CD4-positive, alpha-beta T cell treated with Interferon alpha-2 for 1 hour (primary cell): Measurements from ENCODE around the gene GRIN1.
"Not testable (repeated sequence)": the region's sequence is repeated elsewhere in the genome, so short reads cannot be mapped to it uniquely, and the experiment has no call there.

Experiments
- DNase-seq, 2 donors: peaks; one replicate each; pipeline ENCODE4 v3.0.0-alpha.2; 2020 to 2022

Gene GRIN1

DNA sequence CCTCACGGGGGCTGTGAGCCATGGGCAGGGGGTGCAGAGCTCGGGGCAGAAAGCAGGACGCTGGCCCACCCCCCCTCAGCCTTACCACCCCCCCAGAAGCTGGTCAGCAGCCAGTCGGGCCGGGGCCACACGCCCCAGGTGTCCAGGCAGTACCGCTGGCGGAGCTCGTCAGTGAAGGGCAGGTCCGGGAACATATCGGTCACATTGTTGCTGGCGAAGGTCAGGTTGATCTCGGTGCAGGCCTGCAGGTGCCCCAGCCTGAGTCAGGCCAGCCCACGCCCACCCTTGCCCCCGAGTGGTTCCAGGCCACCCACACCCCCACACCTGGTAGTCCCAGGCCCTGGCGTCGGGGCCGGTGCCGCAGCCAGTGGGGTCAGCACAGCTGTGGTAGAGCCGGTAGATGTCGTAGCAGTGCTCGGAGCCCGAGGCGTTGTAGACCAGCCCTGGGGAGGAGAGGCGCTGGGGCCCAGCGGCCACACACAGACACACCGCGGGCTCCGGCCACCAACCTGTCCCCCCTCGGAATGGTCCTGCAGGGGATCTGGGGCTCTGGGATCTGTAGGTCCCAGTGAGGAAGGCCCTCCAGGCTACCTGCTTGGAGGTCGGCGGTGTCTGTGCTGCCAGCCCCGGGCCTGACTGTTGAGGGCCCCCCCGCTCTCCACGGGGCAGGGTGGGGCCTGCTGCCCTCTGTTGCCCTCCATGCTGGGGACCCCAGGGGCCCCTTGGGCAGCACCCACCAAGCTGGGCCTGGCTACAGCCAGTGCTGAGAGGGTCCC lies 27.0 kb upstream of the GRIN1 start:
- DNase-seq: no peak

DNA sequence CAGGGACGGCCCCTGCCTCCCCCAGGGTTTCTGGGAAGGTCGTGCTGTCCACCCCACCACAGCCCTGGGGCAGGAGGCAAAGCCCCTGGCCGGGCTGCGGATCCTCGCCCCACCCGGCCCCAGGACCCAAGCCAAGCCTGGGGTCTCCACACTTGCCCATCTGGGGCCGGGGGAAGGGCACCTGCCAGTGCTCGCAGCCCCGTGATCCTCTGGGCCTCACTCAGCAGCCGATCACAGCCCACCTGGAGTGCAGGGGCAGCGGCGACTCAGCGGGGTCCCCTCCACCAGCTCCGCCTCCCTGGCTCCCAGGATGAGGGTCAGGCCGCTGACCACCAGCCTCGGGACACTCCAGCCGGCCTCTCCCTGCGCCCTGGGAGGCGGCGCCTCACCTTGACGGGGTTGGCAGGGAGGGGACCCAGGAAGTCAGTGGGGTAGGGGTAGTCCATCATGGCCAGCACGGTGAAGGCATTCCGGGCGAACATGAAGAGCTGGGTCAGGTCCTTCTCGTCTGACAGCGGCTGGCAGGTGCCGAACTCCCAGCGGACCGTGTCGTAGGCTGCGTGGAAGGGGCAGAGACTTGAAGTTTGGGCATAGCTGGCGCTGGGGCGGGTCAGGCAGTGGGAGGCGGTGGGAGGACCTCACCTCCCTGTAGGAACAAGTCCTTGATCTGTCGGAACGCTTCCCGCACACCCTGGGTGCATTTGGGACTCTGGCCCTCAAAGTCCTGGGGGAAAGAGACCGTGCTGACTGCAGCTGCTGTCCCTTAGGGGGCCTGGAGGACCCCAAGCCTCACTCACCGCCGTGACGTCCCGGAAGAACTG lies 26.2 kb upstream of the GRIN1 start:
- no peak for DNase-seq

DNA sequence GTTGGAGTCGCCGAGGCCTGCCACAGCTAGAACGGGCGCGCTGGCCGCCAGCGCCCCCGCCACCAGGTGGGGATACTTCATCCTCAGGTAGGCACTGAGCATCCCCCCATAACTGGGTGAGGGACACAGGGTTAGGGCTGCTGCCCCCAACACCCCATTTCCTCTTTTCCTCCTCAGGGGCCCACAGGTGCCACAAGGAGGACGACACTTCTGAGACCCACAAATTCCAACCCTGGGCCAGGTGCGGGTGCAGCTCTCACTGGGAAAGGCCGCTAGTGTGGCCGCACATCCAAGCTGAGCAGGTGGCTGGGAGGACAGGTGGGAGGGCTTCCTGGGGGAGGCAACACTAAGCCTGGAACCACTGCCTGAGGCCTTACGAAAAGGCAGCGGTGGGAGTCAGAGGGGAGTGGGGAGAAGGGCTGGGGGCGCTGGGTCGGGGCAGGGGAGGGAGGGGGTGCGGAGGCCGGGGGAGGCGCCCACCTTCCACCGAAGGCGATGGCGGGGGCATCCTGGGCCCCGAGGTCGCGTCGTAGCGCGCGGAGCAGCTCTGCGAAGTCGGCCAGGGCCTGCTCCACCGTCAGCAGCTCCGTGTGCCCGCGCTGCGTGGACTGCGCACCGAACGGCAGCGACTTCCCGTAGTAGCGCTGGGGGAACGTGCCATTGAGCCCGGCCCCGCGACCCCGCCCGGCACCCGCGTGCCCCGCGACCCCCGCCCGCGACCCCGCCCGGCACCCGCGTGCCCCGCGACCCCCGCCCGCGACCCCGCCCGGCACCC lies 25.4 kb upstream of the GRIN1 start:
- DNase-seq: peak in 1 of 2 donors; percentile 32

DNA sequence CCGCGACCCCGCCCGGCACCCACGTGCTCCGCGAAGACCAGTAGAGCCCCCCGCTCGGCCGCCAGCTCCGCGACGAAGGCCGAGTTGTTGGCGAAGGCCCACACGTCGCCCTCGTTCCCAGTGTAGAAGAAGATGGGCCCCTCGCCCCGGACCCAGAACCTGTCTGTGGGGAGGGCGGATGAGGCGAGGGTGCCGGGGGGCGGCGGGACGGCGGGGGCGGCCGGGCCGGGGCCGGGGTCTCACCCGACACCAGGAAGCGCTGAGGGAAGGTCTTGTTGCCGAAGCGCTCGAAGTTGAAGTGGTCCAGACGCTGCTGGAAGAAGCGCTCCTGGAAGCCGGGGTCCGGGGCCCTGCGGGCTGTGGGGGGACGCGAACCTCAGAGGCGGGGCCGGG lies 24.7 kb upstream of the GRIN1 start:
- no peak for DNase-seq

DNA sequence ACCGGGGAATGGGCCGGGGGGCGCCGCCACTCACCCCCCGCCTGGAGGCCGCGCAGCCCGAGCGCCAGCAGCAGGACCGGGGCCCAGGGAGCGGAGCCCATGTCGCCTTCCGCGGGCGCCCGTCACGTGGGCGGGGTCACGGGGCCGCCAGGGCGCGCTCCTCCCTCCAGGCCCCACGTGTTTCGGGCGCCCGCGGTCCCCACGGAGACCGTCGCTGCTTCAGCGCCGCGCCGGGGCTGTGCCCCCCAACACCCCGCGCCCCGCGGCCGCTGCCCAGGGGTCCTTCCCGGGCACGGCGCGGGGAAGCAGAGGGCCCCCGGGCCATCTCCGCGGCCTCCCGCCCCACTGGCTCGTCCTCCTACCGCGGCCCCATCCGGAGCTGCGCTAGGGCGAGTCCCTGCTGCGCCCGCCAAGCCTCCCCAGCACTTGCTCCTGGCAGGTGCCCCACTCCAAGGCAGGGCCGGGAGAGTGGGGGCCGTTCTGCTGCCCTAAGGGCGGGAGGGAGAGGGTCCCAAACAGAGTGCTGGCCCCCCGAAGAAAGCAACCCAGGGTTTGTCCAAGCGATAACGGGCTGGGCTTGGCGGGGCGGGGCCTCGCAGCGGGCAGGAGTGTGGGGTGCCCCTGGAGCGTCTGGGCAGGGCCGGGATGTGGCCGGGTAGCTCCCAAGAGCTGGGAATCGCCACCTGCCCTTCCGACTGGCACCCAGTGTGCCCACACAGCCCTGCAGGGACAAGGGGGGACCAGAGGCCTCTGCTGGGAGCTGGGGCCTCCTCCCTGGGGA lies 24.2 kb upstream of the GRIN1 start, which contains the start of gene DPP7:
TSS of gene DPP7 (minus strand) at position 121 of the 781 bp plus-strand sequence. CDS start at position 101, 20 bp downstream.
- DNase-seq: peak; percentile 70 to 82

DNA sequence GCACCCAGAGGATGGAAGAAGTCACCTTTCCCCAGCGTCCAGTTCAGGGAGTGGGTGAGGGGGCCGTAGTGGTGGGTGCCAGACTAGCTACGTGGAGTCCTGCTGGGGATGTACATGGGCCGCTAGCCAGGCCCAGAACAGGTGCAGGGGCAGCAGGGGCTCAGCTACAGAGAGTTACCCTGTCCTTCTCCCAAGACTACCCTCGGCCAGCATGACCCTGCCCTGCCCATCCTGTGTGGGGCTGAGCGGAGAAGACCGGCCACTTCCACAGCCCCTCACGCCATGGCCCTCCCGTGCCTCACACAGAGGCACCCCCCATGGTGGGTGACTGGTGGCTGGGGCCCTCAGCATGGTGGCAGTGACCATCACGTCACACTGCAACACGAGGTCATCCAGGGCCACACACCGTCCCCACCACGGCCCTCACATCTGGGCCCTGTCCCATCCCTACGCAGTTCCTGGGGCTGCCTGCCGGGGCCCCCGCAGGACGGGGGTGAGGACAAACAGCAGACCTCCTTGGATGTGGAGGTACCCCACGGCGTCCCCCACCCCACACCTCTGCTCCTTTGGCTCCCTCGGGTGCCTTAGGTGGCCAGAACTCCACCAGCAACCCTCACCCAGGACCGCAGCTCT lies 23.4 kb upstream of the GRIN1 start:
- no peak for DNase-seq

DNA sequence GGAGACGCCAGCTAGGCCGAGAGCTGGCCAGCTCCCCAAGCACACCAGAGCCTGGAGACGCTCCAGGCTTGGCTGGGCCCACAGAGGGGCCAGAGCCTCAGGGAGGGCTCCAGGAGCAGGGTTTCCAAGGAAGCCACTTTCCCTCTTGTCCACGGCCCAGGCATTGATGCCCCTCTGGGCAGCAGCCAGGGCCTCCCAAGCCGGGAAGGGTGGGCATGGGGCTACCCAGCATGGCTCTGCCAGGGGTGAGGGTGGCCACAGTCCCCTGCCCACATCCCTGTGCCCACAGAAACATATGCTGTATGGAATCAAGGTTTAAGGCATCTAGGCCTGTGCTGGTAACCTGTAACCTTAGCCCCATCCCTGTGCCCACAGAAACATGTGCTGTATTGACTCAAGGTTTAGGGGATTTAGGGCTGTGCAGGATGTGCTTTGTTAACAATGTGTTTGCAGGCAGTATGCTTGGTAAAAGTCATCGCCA lies 22.9 kb upstream of the GRIN1 start:
- DNase-seq: no peak

DNA sequence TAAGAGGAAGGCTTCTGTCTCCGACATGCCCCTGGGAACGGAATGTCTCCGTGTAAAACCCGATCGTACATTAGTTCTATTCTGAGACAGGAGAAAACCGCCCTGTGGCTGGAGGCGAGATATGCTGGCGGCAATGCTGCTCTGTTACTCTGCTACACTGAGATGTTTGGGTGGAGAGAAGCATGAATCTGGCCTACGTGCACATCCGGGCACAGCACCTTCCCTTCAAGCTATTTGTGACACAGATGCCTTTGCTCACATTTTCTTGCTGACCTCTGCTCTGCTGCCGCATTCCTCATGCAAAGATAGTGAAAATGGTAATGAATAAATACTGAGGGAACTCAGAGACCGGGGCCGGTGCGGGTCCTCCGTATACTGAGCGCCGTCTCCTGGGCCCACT lies 22.2 kb upstream of the GRIN1 start:
- no peak for DNase-seq

DNA sequence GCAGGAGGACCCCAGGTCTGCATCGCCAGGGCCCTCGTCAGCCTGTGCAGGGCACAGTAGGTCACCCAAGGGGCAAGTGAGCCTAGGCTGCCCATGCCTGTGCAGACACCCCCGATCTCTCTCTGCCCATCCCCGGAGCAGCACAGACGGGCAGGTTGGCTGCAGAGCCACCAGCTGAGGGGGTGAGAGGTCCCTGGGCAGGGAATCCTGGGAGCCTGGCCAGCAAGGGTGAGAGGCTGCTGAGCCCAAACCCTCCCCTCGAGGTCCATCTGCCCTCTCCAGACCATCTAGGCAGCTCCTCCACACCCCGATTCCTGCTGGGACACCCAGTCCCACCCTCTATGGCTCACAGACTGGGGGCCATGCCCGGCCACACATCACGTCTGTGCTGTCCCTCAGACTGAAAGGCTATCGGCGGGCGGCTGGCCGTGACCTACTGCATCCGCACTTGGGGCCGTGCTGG lies 21.7 kb upstream of the GRIN1 start:
- no peak for DNase-seq

DNA sequence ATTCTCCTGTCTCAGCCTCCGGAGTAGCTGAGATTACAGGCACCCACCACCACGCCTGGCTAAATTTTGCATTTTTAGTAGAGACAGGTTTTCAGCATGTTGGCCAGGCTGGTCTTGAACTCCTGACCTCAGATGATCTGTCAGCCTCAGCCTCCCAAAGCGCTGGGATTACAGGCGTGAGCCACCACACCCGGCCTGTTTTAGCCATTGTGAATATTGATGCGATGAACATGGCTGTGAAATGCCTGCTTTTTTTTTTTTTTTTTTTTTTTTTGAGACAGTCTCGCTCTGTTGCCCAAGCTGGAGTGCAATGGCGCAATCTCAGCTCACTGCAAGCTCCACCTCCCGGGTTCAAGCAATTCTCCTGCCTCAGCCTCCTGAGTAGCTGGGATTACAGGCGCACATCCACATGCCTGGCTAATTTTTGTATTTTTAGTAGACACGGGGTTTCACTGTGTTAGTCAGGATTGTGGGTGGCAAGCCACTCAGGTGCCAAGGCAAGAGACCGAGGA lies 20.8 kb upstream of the GRIN1 start:
- not testable (repeated sequence) for DNase-seq

DNA sequence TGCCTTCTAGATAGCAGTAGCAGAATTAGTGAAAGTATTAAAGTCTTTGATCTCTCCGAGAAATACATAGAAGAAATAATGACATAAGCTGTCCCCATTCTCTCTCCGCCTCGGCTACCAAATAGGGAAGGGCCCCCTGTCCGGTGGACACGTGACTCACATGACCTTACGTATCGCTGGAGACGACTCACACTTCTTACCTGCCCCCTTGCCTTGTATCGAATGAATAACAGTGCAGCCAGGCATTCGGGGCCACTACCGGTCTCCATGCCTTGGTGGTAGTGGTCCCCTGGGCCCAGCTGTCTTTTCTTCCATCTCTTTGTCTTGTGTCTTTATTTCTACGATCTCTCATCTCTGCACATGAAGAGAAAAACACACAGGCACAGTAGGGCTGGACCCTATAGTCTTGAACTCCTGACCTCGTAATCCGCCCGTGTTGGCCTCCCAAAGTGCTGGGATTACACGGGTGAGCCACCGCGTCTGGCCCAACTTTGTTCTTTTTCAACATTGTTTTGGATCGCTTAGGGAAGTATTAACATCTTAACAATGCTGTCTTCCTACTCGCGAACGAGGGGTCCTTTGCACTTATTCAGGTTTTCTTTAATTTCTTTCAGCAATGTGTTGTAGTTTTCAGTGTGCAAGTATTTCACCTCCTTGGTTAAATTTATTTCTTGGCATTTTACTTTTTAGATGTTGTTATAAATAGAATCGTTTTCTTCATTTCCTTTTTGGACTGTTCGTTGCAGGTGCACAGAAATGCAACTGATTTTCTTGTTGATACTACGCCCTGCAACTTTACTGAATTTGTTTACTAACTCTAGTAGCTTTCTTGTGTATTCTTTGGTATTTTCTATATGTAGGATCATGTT lies 16.8 kb upstream of the GRIN1 start:
- not testable (repeated sequence) for DNase-seq

DNA sequence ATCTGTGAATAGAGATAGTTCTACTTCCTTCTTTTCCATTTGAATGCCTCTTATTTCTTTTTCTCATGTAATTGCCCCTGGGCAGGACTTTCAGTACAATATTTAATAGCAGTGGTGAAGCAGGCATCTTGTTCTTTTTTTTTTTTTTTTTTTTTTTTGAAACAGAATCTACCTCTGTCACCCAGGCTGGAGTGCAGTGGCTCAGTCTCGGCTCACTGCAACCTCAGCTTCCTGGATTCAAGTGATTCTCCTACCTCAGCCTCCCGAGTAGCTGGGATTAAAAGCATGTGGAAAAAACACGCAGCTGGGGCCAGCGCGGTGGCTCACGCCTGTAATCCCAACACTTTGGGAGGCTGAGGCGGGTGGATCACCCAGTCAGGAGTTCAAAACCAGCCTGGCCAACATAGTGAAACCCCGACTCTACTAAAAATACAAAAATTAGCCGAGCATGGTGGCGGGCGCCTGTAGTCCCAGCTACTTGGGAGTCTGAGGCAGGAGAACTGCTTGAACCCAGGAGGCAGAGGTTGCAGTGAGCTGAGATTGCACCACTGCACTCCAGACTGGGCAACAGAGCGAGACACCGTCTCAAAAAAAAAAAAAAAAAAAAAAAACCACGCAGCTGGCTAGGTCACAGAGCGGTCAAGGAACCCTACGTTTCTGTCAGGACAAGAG lies 16.0 kb upstream of the GRIN1 start:
- not testable (repeated sequence) for DNase-seq

DNA sequence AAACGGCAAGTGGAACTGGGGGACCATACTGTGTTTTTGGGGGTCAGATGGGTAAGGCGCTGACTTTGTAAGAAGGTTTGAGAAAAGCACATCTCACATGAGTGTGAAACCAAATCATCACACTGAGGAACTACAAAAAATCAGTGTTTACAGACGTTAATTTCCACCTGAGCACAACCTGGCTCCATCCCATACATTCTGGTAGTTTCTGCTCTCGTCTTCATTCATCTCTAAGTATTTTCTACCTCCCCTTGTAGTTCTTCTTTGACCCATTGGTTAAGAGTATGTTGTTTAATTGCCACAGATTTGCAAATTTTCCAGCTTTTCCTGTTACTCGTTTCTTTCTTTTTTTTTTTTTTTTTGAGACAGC lies 15.5 kb upstream of the GRIN1 start:
- DNase-seq: no peak

DNA sequence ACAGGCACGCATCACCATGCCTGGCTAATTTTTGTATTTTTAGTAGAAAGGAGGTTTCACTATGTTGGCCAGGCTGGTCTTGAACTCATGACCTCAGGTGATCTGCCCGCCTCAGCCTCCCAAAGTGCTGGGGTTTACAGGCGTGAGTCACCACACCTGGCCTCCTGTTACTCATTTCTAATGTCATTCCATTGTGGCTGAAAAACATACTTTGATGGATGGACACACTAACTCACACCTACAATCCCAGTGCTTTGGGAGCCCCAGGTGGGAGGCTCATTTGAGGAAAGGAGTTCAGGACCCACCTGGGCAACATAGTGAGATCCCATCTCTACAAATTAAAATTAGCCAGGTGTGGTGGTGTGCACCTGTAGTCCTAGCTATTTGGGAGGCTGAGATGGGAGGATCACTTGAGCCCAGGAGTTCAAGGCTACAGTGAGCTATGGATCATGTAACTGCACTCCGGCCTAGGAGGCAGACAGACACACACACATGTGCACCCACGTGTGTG lies 14.9 kb upstream of the GRIN1 start:
- DNase-seq: not testable (repeated sequence)

DNA sequence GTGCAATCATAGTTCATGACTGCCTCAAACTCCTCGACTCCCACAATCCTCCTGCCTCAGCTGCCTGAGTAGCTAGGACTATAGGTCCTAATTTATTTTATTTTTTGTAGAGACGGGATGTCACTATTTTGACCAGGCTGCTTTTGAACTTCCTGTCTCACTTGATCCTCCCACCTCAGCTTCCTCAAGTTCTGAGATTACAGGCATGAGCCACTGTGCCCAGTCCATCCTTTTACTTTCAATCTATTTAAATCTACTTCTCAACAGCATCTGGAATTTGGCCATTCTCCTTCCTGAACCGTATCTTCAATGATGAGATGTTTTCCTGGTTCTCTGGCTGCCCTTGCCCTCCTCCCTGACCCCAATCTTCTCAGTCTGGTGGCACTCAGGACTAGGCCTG lies 12.2 kb upstream of the GRIN1 start:
- DNase-seq: no peak

DNA sequence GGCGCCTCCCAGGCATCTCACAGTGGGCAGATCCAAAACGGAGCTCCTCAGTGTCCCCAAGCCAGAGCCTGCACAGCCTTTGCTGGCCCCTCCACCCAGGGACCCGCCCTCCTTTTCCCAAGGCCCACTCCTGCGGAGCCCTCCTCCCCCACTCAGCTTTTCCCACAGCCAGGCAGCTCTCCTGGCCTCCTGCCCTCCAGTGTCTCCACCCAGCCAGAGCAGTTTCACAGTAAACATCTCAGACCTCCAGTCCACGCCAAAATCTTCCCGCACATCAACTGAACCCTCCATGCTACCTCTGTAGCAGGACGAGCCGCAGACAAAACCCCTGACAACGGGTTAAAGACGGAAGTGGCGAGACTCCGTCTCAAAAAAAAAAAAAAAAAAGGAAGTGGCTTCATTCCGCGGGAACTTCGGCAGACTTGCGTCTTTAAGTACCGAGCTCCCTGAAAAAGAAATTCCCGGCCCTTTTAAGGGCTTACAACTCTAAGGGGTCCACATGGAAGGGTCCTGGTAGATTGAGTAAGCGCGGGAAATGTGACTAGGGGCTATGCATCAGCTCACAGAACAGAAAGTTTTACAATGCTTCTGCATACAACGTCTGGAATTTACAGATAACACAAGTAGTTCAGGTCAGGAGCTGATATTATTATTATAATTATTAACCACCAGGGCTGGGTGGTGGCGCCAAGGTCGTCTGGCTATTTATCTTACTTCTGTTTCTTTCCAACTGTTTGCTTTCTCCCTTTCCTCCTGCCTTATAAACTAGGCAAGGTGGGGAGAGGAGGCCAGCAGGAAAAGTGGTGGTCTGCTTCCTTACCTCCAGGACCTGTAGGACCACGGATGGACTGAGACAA lies 11.4 kb upstream of the GRIN1 start:
- DNase-seq: peak; percentile 39 to 52

DNA sequence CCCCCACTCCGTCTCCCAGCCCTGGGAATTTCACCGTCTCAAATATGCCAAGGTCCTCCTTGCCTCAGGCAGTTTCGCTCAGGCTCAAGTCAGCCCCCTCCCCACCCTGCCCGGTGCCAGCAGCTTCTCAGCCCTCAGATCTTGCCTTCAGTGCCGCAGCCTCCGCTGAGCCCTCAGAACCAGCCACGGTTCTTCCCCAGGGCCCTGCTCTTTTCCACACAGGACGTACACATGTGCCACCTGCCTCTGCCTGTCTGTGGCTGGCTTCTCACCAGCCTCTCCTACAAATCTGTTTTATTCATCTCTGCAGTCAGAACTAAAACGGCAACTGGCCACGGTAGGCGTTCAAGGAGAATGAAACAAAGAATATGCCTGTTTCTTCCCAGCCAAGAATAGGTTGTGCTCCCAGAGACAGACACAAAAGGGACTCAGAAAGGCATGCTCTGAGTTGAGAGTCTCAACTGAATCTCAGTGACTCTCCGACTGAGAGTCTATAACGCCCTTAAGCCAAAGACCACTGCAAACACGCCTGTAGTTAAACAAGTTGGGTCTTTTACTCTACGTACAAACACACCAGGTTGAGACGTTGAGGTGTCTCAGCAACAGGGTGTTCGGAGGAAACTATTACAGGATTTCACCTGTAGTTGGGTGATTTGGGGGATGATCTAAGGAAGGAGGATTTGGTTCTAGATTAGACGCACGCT lies 10.6 kb upstream of the GRIN1 start:
- no peak for DNase-seq

DNA sequence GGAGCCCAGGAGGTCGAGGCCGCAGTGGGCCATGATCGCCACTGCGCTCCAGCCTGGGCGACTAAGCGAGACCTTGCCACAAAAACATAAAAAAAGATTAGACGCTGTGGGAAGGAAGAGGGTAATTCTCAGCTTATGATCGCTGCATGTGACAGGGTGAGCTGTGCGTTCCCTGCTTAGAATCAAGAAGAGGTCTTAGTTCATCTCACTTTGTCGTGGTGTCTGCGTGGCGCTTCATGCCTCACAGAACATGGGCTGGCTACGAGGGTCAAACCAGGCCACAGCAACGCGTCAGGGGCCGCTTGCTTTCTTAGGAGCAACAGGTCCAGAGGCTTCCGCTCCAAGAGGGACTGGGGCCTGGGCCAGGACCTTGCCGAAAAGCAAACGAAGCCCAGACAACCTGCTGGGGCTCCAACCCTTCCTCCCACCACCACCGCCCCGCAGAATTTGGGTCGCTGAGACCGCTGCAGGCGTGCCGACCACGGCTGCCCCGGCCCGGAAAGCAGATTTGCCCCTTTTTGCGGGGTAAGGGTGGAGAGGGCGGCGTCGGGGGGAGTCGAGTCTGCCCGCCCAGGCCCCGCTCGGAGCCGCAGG lies 10.0 kb upstream of the GRIN1 start:
- DNase-seq: peak in 1 of 2 donors; percentile 23
